Mesenchymal stem cell (in vitro differentiated cells and primary cell): ENCODE measurements around the gene SPSB1.

Experiments
- DNase-seq: peaks from one replicate; pipeline ENCODE4 v3.0.0-alpha.2; 2013
- H2AFZ ChIP-seq: one replicate; pipeline ENCODE4 v1.6.1; 2013; ENCODE audit warnings: low read depth, mild to moderate bottlenecking, control low read depth, inconsistent platforms, low read length, moderate library complexity
- H2AK5ac ChIP-seq: 2 replicates; pipeline ENCODE4 v1.6.1; 2013; ENCODE audit warnings: low read length, moderate library complexity, mild to moderate bottlenecking, inconsistent platforms; ENCODE audit not compliant: severe bottlenecking
- H2BK120ac ChIP-seq: one replicate; pipeline ENCODE4 v1.6.1; 2013; ENCODE audit warnings: low read depth, mild to moderate bottlenecking, inconsistent platforms, low read length, moderate library complexity
- H2BK12ac ChIP-seq, 2 experiments: one replicate each; pipeline ENCODE4 v1.6.1; 2013; ENCODE audit warnings: inconsistent platforms in 2 of 2, low read length in 2 of 2, mild to moderate bottlenecking in 2 of 2, moderate library complexity in 2 of 2, control low read depth in 1 of 2
- H2BK15ac ChIP-seq: one replicate; pipeline ENCODE4 v1.6.1; 2013; ENCODE audit warnings: mild to moderate bottlenecking, low read depth, inconsistent platforms; ENCODE audit not compliant: poor library complexity, severe bottlenecking
- H2BK5ac ChIP-seq: 2 replicates; pipeline ENCODE4 v1.6.1; 2013; ENCODE audit warnings: low read depth, mild to moderate bottlenecking, low read length, control low read depth, inconsistent platforms; ENCODE audit not compliant: poor library complexity, severe bottlenecking
- H3K14ac ChIP-seq, 2 experiments: one replicate each; pipeline ENCODE4 v1.6.1; 2013; ENCODE audit warnings: inconsistent platforms in 2 of 2, low read length in 2 of 2, control low read depth in 1 of 2, mild to moderate bottlenecking in 1 of 2, moderate library complexity in 1 of 2
- H3K18ac ChIP-seq, 2 experiments: one replicate each; pipeline ENCODE4 v1.6.1; 2013; ENCODE audit warnings: inconsistent platforms in 2 of 2, low read length in 2 of 2, control low read depth in 1 of 2, low read depth in 1 of 2, mild to moderate bottlenecking in 1 of 2
- H3K23ac ChIP-seq, 2 experiments: one replicate each; pipeline ENCODE4 v1.6.1; 2013; ENCODE audit warnings: inconsistent platforms in 2 of 2, low read length in 2 of 2, mild to moderate bottlenecking in 2 of 2, moderate library complexity in 2 of 2, control low read depth in 1 of 2
- H3K27ac ChIP-seq: 2 replicates; pipeline ENCODE4 v1.5.1; 2013; ENCODE audit warnings: mild to moderate bottlenecking, moderate library complexity, low read length, control low read depth, inconsistent platforms; ENCODE audit not compliant: poor library complexity, severe bottlenecking
- H3K27me3 ChIP-seq, 2 experiments: 2 replicates each; pipeline versions ENCODE4 v1.6.1 to v1.7.0; 2013; ENCODE audit warnings: low read length in 2 of 2, mild to moderate bottlenecking in 2 of 2, moderate library complexity in 2 of 2, control low read depth in 1 of 2, inconsistent platforms in 1 of 2; ENCODE audit not compliant: control insufficient read depth in 1 of 2, insufficient read depth in 1 of 2
- H3K36me3 ChIP-seq, 2 experiments: 2 replicates each; pipeline versions ENCODE4 v1.6.1 to v1.7.0; 2013; ENCODE audit warnings: low read length in 2 of 2, control low read depth in 1 of 2, inconsistent platforms in 1 of 2, low read depth in 1 of 2, mild to moderate bottlenecking in 1 of 2; ENCODE audit not compliant: insufficient read depth in 2 of 2, control insufficient read depth in 1 of 2
- H3K4ac ChIP-seq, 2 experiments: one replicate each; pipeline ENCODE4 v1.6.1; 2013; ENCODE audit warnings: inconsistent platforms in 2 of 2, low read length in 2 of 2, mild to moderate bottlenecking in 2 of 2, moderate library complexity in 2 of 2, control low read depth in 1 of 2, low read depth in 1 of 2
- H3K4me1 ChIP-seq: 2 replicates; pipeline ENCODE4 v1.6.1; 2013; ENCODE audit warnings: low read depth, low read length, control low read depth; ENCODE audit not compliant: control insufficient read depth, insufficient read depth
- H3K4me2 ChIP-seq: 2 replicates; pipeline ENCODE4 v1.6.1; 2013; ENCODE audit warnings: low read length, mild to moderate bottlenecking, inconsistent platforms; ENCODE audit not compliant: poor library complexity, severe bottlenecking
- H3K4me3 ChIP-seq, 2 experiments: 2 replicates each; pipeline versions ENCODE4 v1.5.1 to v1.7.0; 2013; ENCODE audit warnings: low read length in 2 of 2, mild to moderate bottlenecking in 2 of 2, control low read depth in 1 of 2, low read depth in 1 of 2; ENCODE audit not compliant: insufficient read depth in 1 of 2
- H3K79me1 ChIP-seq: replicated peaks from 2 replicates; pipeline ENCODE4 v1.6.1; 2013; ENCODE audit warnings: mild to moderate bottlenecking, control low read depth, low read length, inconsistent platforms; ENCODE audit not compliant: poor library complexity, severe bottlenecking
- H3K9ac ChIP-seq: 2 replicates; pipeline ENCODE4 v1.7.0; 2013; ENCODE audit warnings: mild to moderate bottlenecking, low read length, moderate library complexity
- H3K9me3 ChIP-seq: 2 replicates; pipeline ENCODE4 v1.7.0; 2013; ENCODE audit warnings: mild to moderate bottlenecking, low read length; ENCODE audit not compliant: control insufficient read depth
- H4K8ac ChIP-seq: one replicate; pipeline ENCODE4 v1.6.1; 2013; ENCODE audit warnings: inconsistent platforms, mild to moderate bottlenecking, low read length, moderate library complexity
- H4K91ac ChIP-seq: one replicate; pipeline ENCODE4 v1.6.1; 2013; ENCODE audit warnings: mild to moderate bottlenecking, low read length, inconsistent platforms
- WGBS: methylation state at CpG from one replicate; pipeline ENCODE4 v1.1.7; 2013; ENCODE audit warnings: mixed read lengths; 5-methylcytosine and 5-hydroxymethylcytosine counted together

Gene SPSB1

DNA sequence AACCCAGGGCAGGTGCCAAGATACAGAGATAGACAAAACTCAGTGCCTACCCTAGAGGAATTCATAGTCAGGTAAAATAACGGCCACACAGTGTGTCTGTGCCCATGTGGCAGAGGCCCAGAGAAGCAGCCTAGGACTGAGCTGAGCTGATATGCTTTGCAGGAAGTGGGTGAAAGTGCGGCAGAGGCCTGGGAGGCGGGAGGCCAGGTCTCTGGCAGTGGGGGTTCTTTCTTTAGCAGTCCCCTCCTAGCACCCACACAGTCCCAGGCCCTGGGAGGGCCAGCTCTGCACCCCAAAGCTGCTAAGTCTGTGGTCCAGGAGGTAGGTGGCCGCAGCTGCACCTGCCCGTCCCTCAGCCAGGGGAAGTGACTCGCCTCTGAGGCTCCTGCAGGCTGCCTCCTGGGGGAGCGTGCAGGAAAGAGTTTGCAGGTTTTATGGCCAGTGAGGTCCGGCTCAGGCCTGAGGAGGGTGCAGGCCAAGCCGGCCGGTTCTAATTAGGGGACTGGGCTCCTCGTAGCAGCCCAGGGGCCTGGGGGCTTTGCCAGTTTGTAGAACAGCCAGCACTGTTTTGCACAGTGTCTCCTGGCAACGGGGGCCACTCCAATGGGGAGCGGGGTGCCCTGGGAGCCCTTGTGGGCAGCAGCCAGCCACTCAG lies 107.9 kb downstream of the SPSB1 start:
- WGBS: 38% methylated on average over 13 of the region's 13 CpGs
- H3K4me3 ChIP-seq: no peak overlapping the region
- no peak overlapping the region for H2AFZ ChIP-seq
- H3K9ac ChIP-seq: no peak overlapping the region
- H3K4me2 ChIP-seq: no peak overlapping the region
- peak overlapping the region; percentile 78 for H2BK15ac ChIP-seq
- H3K79me1 ChIP-seq: no peaks in the 10 kb centered on the region
- peak overlapping the region; percentile 79 for H3K27ac ChIP-seq
- H3K36me3 ChIP-seq: no peaks in the 10 kb centered on the region
- peak overlapping the region; percentile 83 for H4K91ac ChIP-seq
- DNase-seq: peak; percentile 34
- peak overlapping the region; percentile 72 for H2BK5ac ChIP-seq
- H2BK120ac ChIP-seq: peak overlapping the region; percentile 83
- peak overlapping the region; percentile 80 to 96 for H2BK12ac ChIP-seq
- H3K23ac ChIP-seq: no peak overlapping the region
- H3K4me1 ChIP-seq: peaks cover 43% of the 10 kb centered on the region
- H3K27me3 ChIP-seq: peaks cover 0 to 3% of the 10 kb centered on the region in 2 experiments
- peak overlapping the region; percentile 87 for H2AK5ac ChIP-seq
- no peaks in the 10 kb centered on the region for H3K9me3 ChIP-seq
- H4K8ac ChIP-seq: peak overlapping the region; percentile 80
- peak overlapping the region; percentile 68 to 92 for H3K18ac ChIP-seq
- peak overlapping the region; percentile 52 to 91 for H3K4ac ChIP-seq
- H3K14ac ChIP-seq: peak overlapping the region in 1 of 2 experiments; percentile 86

DNA sequence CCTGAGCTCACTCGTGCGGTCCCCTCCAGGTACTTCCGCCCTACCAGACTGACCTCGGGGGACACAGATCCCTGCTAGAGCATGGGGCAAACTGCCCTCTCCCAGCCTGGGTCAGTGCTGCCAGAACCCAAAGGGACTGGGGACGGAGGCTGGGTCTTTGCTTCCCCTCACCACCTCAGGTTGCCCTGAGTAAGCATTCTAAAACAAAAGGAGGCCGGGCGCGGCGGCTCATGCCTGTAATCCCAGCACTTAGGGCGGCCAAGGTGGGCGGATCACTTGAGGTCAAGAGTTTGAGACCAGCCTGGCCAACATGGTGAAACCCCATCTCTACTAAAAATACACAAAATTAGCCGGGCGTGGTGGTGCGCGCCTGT lies 108.4 kb downstream of the SPSB1 start:
- WGBS: 84% methylated on average over 13 of the region's 15 CpGs
- Histone ChIP-seq H3K4me2 (no peak overlapping the region), H3K4me1 (peaks cover 43% of the 10 kb centered on the region), H4K8ac (peak overlapping the region; percentile 78), H3K9me3 (no peaks in the 10 kb centered on the region), H2BK15ac (peak overlapping the region; percentile 78), H2AFZ (no peak overlapping the region), H3K9ac (no peak overlapping the region), H3K27me3 (peaks cover 0 to 3% of the 10 kb centered on the region in 2 experiments), H3K23ac (no peak overlapping the region), H2BK120ac (peak overlapping the region; percentile 83), H2BK5ac (peak overlapping the region; percentile 22), H3K36me3 (no peaks in the 10 kb centered on the region), H3K14ac (peak overlapping the region in 1 of 2 experiments; percentile 53), H3K18ac (peak overlapping the region; percentile 68 to 92), H4K91ac (peak overlapping the region; percentile 83), H2AK5ac (peak overlapping the region; percentile 87), H3K27ac (peak overlapping the region; percentile 79), H2BK12ac (peak overlapping the region; percentile 80 to 96), H3K79me1 (no peaks in the 10 kb centered on the region), H3K4ac (peak overlapping the region; percentile 52 to 91), H3K4me3 (no peak overlapping the region)
- no peak for DNase-seq

DNA sequence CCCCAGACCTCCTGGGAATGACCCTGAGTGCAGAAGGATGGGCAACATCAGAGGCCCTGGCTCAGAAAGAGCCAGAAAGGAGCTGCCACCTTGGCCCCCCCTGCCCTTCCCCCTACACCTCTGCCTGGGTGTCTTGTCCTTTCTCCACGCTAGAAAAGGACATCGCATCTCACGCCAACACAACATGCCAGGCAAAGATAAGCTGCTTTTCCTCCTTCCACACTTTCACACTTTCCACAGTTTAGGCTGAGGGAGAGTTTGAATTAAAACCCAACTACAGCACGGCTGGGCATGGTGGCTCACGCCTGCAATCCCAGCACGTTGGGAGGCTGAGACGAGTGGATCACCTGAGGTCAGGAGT lies 109.5 kb downstream of the SPSB1 start:
- H3K27me3 ChIP-seq: peaks cover 0 to 3% of the 10 kb centered on the region in 2 experiments
- H3K79me1 ChIP-seq: no peaks in the 10 kb centered on the region
- no peaks in the 10 kb centered on the region for H3K36me3 ChIP-seq
- H3K27ac ChIP-seq: peak overlapping the region; percentile 64
- 75% methylated on average over 7 of the region's 7 CpGs for WGBS
- H3K4me3 ChIP-seq: no peak overlapping the region
- H4K8ac ChIP-seq: peak overlapping the region; percentile 52
- peak overlapping the region; percentile 95 for H2BK12ac ChIP-seq
- no peak overlapping the region for H2AFZ ChIP-seq
- no peak overlapping the region for H3K9ac ChIP-seq
- no peak overlapping the region for H3K4me2 ChIP-seq
- no peak for DNase-seq
- peak overlapping the region; percentile 71 for H2AK5ac ChIP-seq
- H2BK5ac ChIP-seq: peak overlapping the region; percentile 15
- no peak overlapping the region for H2BK15ac ChIP-seq
- H3K4me1 ChIP-seq: peaks cover 43% of the 10 kb centered on the region
- peak overlapping the region; percentile 76 for H2BK120ac ChIP-seq
- peak overlapping the region in 1 of 2 experiments; percentile 90 for H3K14ac ChIP-seq
- H4K91ac ChIP-seq: peak overlapping the region; percentile 73
- peak overlapping the region; percentile 84 to 88 for H3K18ac ChIP-seq
- peak overlapping the region; percentile 63 to 64 for H3K4ac ChIP-seq
- no peaks in the 10 kb centered on the region for H3K9me3 ChIP-seq
- no peak overlapping the region for H3K23ac ChIP-seq

DNA sequence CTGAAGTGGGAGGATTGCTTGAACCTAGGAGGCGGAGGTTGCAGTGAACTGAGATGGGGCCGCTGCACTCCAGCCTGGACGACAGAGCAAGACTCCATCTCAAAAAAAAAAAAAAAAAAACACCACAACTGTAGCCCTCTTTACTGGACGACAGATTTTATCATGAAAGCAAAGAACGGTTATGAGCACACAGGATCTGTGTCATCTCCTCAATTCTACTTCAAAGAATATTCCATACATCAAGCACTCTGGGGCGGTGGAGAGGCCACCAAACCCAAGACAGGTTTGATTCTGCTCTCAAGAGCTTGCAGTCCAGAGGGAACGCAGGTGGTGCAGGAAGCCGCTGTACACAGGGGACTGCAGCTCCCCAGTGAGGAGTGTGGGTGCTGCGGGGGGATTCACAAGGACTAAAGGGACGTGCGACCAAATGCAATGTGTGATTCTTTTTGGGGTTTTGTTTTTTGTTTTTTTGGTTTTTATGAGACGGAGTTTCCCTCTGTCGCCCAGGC lies 110.1 kb downstream of the SPSB1 start:
- no peak overlapping the region for H2AFZ ChIP-seq
- peak overlapping the region in 1 of 2 experiments; percentile 71 for H3K4ac ChIP-seq
- H3K14ac ChIP-seq: no peak overlapping the region
- no peak overlapping the region for H4K8ac ChIP-seq
- WGBS: 83% methylated on average over 13 of the region's 13 CpGs
- peak overlapping the region in 1 of 2 experiments; percentile 88 for H2BK12ac ChIP-seq
- H3K27me3 ChIP-seq: peaks cover 0 to 3% of the 10 kb centered on the region in 2 experiments
- H3K18ac ChIP-seq: peak overlapping the region in 1 of 2 experiments; percentile 67
- no peak overlapping the region for H2BK15ac ChIP-seq
- no peak overlapping the region for H2BK120ac ChIP-seq
- H3K79me1 ChIP-seq: no peaks in the 10 kb centered on the region
- H4K91ac ChIP-seq: no peak overlapping the region
- no peaks in the 10 kb centered on the region for H3K36me3 ChIP-seq
- no peak overlapping the region for H3K27ac ChIP-seq
- no peak overlapping the region for H2AK5ac ChIP-seq
- H2BK5ac ChIP-seq: no peak overlapping the region
- no peaks in the 10 kb centered on the region for H3K9me3 ChIP-seq
- H3K23ac ChIP-seq: no peak overlapping the region
- H3K4me2 ChIP-seq: no peak overlapping the region
- no peak overlapping the region for H3K9ac ChIP-seq
- H3K4me3 ChIP-seq: no peak overlapping the region
- H3K4me1 ChIP-seq: peaks cover 39% of the 10 kb centered on the region
- no peak for DNase-seq
